CD4-positive, alpha-beta T cell (primary cell): ENCODE measurements around the gene TEX19. TPM values are rescaled to one million over a fixed set of nuclear protein-coding genes. Genes with fewer than 3 reads are reported as not detected.

Experiments
- ATAC-seq: fragments of 200-7000 bp; cut with Tn5 transposase; one replicate; pipeline ENCODE4 v1.10.0; 2022; ENCODE audit warnings: mild to moderate bottlenecking; ENCODE audit not compliant: poor library complexity
- CTCF ChIA-PET: fragments of 350-600 bp; sonication (Branson Sonifier 250); formaldehyde crosslinking; loops from one replicate; lab custom pipeline; 2021; ENCODE audit warnings: antibody characterized with exemption, inconsistent platforms; lab: Charles Lee
- POLR2A ChIA-PET: fragments of 350-600 bp; sonication (Branson Sonifier 250); formaldehyde crosslinking; loops from one replicate; lab custom pipeline; 2021; ENCODE audit warnings: antibody characterized with exemption, inconsistent platforms; lab: Charles Lee
- DNase-seq, 14 experiments: peaks; one replicate each; pipeline ENCODE4 v3.0.0-alpha.2; 2013 to 2020; ENCODE audit warnings: mixed read lengths in 2 of 14
- H3K27ac ChIP-seq, 2 donors: one replicate each; pipeline versions ENCODE4 v1.5.1 to v1.7.0; 2013; ENCODE audit warnings: low read length in 2 of 2, low read depth in 1 of 2, mild to moderate bottlenecking in 1 of 2
- H3K27me3 ChIP-seq, 2 experiments: 1 replicate in 1 of 2; 2 replicates in 1 of 2; pipeline versions ENCODE4 v1.6.1 to v1.7.0; 2013; ENCODE audit warnings: low read length in 2 of 2, control low read depth in 1 of 2, mild to moderate bottlenecking in 1 of 2, moderate library complexity in 1 of 2; ENCODE audit not compliant: insufficient read depth in 2 of 2, control insufficient read depth in 1 of 2
- H3K36me3 ChIP-seq: one replicate; pipeline ENCODE4 v1.6.1; 2013; ENCODE audit warnings: low read length, control low read depth; ENCODE audit not compliant: insufficient read depth
- H3K4me1 ChIP-seq: one replicate; pipeline ENCODE4 v1.6.1; 2013; ENCODE audit warnings: low read length, control low read depth; ENCODE audit not compliant: insufficient read depth
- H3K4me3 ChIP-seq: one replicate; pipeline ENCODE4 v1.5.1; 2013; ENCODE audit warnings: mild to moderate bottlenecking, low read length, moderate library complexity
- H3K9me3 ChIP-seq, 2 experiments: 1 replicate in 1 of 2; 2 replicates in 1 of 2; pipeline versions ENCODE4 v1.6.1 to v1.7.0; 2013; ENCODE audit warnings: low read length in 2 of 2, mild to moderate bottlenecking in 2 of 2, control low read depth in 1 of 2, moderate library complexity in 1 of 2; ENCODE audit not compliant: control insufficient read depth in 1 of 2, insufficient read depth in 1 of 2
- H3K27ac Mint-ChIP-seq: one replicate; pipeline ENCODE4 v1.8.0; 2020; ENCODE audit warnings: mixed read lengths
- H3K27me3 Mint-ChIP-seq: one replicate; pipeline ENCODE4 v1.8.0; 2021; ENCODE audit warnings: mixed read lengths
- H3K36me3 Mint-ChIP-seq: one replicate; pipeline ENCODE4 v1.8.0; 2021; ENCODE audit warnings: low read depth, mixed read lengths
- H3K4me1 Mint-ChIP-seq: one replicate; pipeline ENCODE4 v1.8.0; 2021; ENCODE audit warnings: low read depth, mixed read lengths
- H3K4me3 Mint-ChIP-seq: one replicate; pipeline ENCODE4 v1.8.0; 2020; ENCODE audit warnings: mild to moderate bottlenecking, mixed read lengths
- H3K9me3 Mint-ChIP-seq: one replicate; pipeline ENCODE4 v1.8.0; 2020; ENCODE audit warnings: mixed read lengths
- intact Hi-C, 2 experiments: fragments of 100-400 bp; cut with DNase I in 1 of 2; cut with micrococcal nuclease in 1 of 2; formaldehyde crosslinking; loops; one replicate each; pipeline versions ENCODE4 v1.15.1 to v1.9.0; 2023 to 2025; cut with DNase I, micrococcal nuclease
- total RNA-seq, 174 experiments: library from RNA in 2 of 174; stranded (reverse) in 2 of 174; gene quantifications; one replicate each; pipeline ENCODE4 v1.2.3 and lab custom pipeline; 2021 to 2026
- TF ChIP-seq, protein P1 (sequence below): fragments of 200-600 bp; IDR thresholded peaks from one replicate; pipeline ENCODE4 v1.8.0; 2022; ENCODE audit warnings: antibody characterized with exemption, mild to moderate bottlenecking

Gene TEX19
- total RNA-seq, 2 experiments from 2014 or later, result not detected

DNA sequence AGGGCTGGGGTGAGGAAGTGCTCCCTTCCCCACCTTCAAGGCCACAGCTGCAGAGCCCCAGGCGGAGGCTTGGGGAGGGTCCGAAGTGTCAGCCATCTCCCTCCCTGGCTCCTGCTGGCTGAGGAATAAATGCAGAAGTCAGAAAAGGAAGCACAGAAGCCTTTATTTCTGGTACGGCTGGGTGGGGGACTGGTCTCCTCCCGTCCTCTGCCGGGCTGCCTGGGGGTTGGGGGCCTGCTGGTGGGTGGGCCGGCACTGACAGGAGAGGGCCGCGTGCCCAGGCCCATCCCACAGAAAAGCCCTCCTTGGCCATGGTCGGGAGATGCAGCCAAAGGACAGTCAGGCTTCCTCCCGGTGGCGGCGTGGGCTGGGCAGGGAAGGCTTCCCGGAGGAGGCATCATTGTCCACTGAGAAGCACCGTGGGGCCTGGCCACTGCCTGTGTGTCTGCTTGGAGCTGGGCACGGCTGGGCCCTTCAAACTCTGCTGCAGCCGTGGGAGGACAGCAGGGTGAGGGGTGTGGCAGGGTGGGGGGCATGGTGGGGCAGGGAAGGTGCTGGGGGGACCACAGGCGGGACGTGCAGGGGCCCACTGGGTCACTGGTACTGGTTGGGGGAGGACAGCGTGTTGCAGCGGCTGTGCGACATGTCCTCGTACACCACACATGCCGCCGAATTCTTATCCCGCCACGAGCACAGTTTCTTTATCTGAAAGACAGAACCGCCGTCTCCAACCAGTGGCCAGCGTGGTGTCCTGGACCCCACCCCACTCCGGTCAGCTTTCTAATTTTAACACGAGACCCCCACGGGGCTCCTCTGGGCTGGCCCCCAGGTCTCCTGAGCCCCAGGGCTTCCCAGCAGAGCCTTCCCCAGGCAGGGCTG lies 44.1 kb upstream of the TEX19 start:
- H3K27me3 Mint-ChIP-seq, result no peaks in the 10 kb centered on the region
- peak in 1 of 14 experiments; percentile 23 for DNase-seq
- POLR2A ChIA-PET, result interaction anchor here (6.4 kb wide), 1 partner anchor 15 kb away, joined by 157 read pairs; no protein-coding TSS in a partner anchor

DNA sequence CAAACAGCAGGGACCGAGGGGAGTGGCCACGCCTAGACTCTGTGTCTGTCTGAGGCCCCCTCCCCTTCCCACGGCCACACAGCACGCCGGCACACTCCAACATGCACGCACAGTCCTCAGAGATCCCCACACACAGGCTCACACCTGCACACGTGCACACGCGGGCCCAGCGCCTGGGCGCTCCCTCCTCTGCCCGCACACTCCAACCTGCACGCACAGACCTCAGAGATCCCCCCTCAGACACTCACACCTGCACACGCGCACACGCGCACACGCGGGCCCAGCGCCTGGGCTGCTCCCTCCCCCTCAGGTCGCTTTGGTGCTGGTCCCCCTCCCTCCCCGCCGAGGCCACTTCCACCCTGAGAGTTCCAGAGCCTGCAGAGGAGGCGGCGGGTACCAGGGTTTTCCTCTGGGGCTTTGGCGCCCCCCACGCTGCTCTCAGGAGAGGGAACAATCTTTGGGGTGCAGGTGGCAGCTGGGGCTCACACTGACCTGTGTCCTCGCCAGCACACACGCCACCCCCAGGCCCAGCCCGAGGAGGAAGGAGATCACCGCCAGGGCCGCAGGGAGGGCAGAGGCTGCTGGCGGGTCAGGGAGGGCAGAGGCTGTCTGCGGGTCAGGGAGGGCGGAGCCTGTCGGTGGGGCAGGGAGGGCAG lies 43.2 kb upstream of the TEX19 start:
- H3K27ac Mint-ChIP-seq, result no peak overlapping the region
- H3K4me1 ChIP-seq, result peaks cover 58% of the 10 kb centered on the region
- peaks cover 0 to 17% of the 10 kb centered on the region in 2 experiments for H3K9me3 ChIP-seq
- H3K27me3 Mint-ChIP-seq, result no peaks in the 10 kb centered on the region
- H3K27ac ChIP-seq, result peak overlapping the region; percentile 31 to 80
- H3K36me3 Mint-ChIP-seq, result peaks cover 27% of the 10 kb centered on the region
- H3K4me3 ChIP-seq, result peak overlapping the region; percentile 81
- peak; percentile 45 for ATAC-seq
- peak in 11 of 14 experiments; percentile 43 to 78 (median 68) for DNase-seq
- H3K9me3 Mint-ChIP-seq, result no peaks in the 10 kb centered on the region
- peak overlapping the region; percentile 99 for H3K4me3 Mint-ChIP-seq
- intact Hi-C loops, result loop anchor here (1.0 to 2.0 kb wide), 2 partner anchors 15 to 43 kb away; partner anchors contain the start of gene CSNK1D (in 1 of the 2)
- H3K36me3 ChIP-seq, result peaks cover 11% of the 10 kb centered on the region
- no peaks in the 10 kb centered on the region for H3K27me3 ChIP-seq
- TF ChIP-seq, protein P1, sequence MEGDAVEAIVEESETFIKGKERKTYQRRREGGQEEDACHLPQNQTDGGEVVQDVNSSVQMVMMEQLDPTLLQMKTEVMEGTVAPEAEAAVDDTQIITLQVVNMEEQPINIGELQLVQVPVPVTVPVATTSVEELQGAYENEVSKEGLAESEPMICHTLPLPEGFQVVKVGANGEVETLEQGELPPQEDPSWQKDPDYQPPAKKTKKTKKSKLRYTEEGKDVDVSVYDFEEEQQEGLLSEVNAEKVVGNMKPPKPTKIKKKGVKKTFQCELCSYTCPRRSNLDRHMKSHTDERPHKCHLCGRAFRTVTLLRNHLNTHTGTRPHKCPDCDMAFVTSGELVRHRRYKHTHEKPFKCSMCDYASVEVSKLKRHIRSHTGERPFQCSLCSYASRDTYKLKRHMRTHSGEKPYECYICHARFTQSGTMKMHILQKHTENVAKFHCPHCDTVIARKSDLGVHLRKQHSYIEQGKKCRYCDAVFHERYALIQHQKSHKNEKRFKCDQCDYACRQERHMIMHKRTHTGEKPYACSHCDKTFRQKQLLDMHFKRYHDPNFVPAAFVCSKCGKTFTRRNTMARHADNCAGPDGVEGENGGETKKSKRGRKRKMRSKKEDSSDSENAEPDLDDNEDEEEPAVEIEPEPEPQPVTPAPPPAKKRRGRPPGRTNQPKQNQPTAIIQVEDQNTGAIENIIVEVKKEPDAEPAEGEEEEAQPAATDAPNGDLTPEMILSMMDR, result no peak
- ChIA-PET POLR2A (interaction anchor here (0.6 to 6.4 kb wide), 4 partner anchors 15 to 42 kb away, joined by 3 to 157 read pairs (median 16); partner anchors contain the start of genes CSNK1D and SECTM1), CTCF (interaction anchor here (2.5 kb wide), 1 partner anchor 15 kb away, joined by 11 read pairs; no protein-coding TSS in a partner anchor)
- H3K4me1 Mint-ChIP-seq, result peaks cover 25% of the 10 kb centered on the region

More for the DNA sequence above, 44.1 kb upstream of the TEX19 start:
- Mint-ChIP-seq H3K4me3 (peak overlapping the region; percentile 99), H3K9me3 (no peaks in the 10 kb centered on the region), H3K27ac (peak overlapping the region; percentile 58), H3K36me3 (peaks cover 27% of the 10 kb centered on the region), H3K4me1 (peaks cover 30% of the 10 kb centered on the region)
- no peak for ATAC-seq
- Histone ChIP-seq H3K4me3 (peak overlapping the region; percentile 81), H3K36me3 (peaks cover 11% of the 10 kb centered on the region), H3K4me1 (peaks cover 50% of the 10 kb centered on the region), H3K9me3 (peaks cover 0 to 16% of the 10 kb centered on the region in 2 experiments), H3K27me3 (no peaks in the 10 kb centered on the region), H3K27ac (peak overlapping the region in 1 of 2 donors; percentile 80)
- CTCF ChIA-PET, result no interaction called here
- TF ChIP-seq, protein P1, result no peak
- intact Hi-C loops, result no loop called here
